Caco-2 (cell line): Measurements from ENCODE around the gene UGT1A8. TPM values are rescaled to one million over a fixed set of nuclear protein-coding genes. Genes with fewer than 3 reads are reported as not detected.

Experiments used
- BruUV-seq: library from RNA; stranded (reverse); fragments of 400-500 nt; replicated peaks from 2 replicates; lab custom pipeline; 2021; lab: Mats Ljungman, UMichigan
- CTCF ChIA-PET: fragments of 300-600 bp; sonication (Branson Sonifier 250); formaldehyde crosslinking; loops from one replicate; lab custom pipeline; 2022; ENCODE audit warnings: antibody characterized with exemption; lab: Charles Lee
- POLR2A ChIA-PET: fragments of 300-600 bp; sonication (Branson Sonifier 250); formaldehyde crosslinking; loops from one replicate; lab custom pipeline; 2022; ENCODE audit warnings: antibody characterized with exemption; lab: Charles Lee
- DNase-seq, 2 experiments: peaks; one replicate each; pipeline versions ENCODE4 v3.0.0 to v3.0.0-alpha.2; 2020 to 2022
- H3K27me3 ChIP-seq: replicated peaks from 2 replicates; pipeline ENCODE4 v1.6.0; 2011; ENCODE audit warnings: low read length; ENCODE audit not compliant: control insufficient read depth, insufficient read depth
- H3K36me3 ChIP-seq: 2 replicates; pipeline ENCODE4 v1.5.1; 2011; ENCODE audit warnings: low read length; ENCODE audit not compliant: control insufficient read depth, insufficient read depth
- H3K4me1 ChIP-seq: fragments of 250-450 bp; sonication (Bioruptor Pico); 2 replicates; pipeline ENCODE4 v1.5.1; 2020; ENCODE audit warnings: mild to moderate bottlenecking
- H3K4me3 ChIP-seq: 2 replicates; pipeline ENCODE4 v1.5.1; 2011; ENCODE audit warnings: low read depth, mild to moderate bottlenecking, control low read depth, low read length
- H3K9me3 ChIP-seq: fragments of 250-450 bp; sonication (Bioruptor Pico); 2 replicates; pipeline ENCODE4 v1.5.1; 2020; ENCODE audit warnings: mild to moderate bottlenecking, moderate library complexity
- H3K27ac Mint-ChIP-seq: one replicate; pipeline ENCODE4 v1.8.0; 2022; ENCODE audit warnings: mixed read lengths; ENCODE audit not compliant: unreplicated experiment
- H3K27me3 Mint-ChIP-seq: one replicate; pipeline ENCODE4 v1.8.0; 2022; ENCODE audit warnings: mixed read lengths; ENCODE audit not compliant: insufficient read depth, unreplicated experiment
- H3K36me3 Mint-ChIP-seq: one replicate; pipeline ENCODE4 v1.8.0; 2022; ENCODE audit warnings: mild to moderate bottlenecking, mixed read lengths; ENCODE audit not compliant: insufficient read depth, unreplicated experiment
- H3K4me1 Mint-ChIP-seq: one replicate; pipeline ENCODE4 v1.8.0; 2022; ENCODE audit warnings: low read depth, mixed read lengths; ENCODE audit not compliant: unreplicated experiment
- H3K4me3 Mint-ChIP-seq: one replicate; pipeline ENCODE4 v1.8.0; 2022; ENCODE audit warnings: mild to moderate bottlenecking, moderate library complexity, mixed read lengths; ENCODE audit not compliant: unreplicated experiment
- H3K9me3 Mint-ChIP-seq: one replicate; pipeline ENCODE4 v1.8.0; 2022; ENCODE audit warnings: mixed read lengths; ENCODE audit not compliant: unreplicated experiment
- intact Hi-C: fragments of 100-400 bp; cut with micrococcal nuclease; formaldehyde crosslinking; loops from one replicate; pipeline ENCODE4 v1.10.0; 2022; ENCODE audit not compliant: unreplicated experiment
- total RNA-seq: library from RNA; stranded (reverse); gene quantifications from 2 replicates; pipeline ENCODE4 v1.2.3, GENCODE V29; 2022
- TF ChIP-seq, protein P1 (sequence below), 2 experiments: fragments of 200-600 bp in 1 of 2; IDR thresholded peaks; 1 replicate in 1 of 2; 2 replicates in 1 of 2; pipeline versions ENCODE4 v1.5.1 to v1.8.0; 2011 to 2022; ENCODE audit warnings: antibody characterized with exemption in 1 of 2, control low read depth in 1 of 2, inconsistent platforms in 1 of 2, low read depth in 1 of 2, low read length in 1 of 2, mild to moderate bottlenecking in 1 of 2, moderate library complexity in 1 of 2; ENCODE audit not compliant: insufficient read depth in 1 of 2, severe bottlenecking in 1 of 2, unreplicated experiment in 1 of 2

Gene UGT1A8
- total RNA-seq, 1 experiment from 2014 or later: 0.50 TPM

DNA sequence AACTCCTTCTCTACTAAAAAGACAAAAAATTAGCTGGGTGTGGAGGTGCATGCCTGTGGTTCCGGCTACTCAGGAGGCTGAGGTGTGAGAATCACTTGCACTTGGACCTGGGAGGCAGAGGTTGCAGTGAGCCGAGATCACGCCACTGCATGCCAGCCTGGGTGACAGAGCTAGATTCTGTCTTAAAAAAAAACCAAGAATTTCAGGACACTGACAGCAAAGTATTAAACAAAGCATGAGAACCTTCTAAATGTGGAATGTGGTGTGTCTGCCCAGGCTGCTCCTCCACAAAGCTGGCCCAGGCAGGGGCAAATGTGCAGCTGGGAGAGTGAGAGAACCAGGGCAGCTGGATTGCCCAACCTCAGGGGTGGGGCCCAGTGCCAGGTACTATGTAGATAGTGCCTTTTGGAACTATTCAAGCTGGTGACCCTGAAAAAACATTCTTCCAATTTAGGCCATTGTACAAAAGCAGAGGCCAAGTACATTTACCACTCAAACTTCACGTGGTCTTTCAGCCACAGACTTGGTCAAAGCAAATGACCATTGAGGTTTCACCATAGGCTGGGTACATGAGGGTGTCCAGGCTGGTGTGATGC is 88.6 kb downstream of the UGT1A8 start:
- Mint-ChIP-seq H3K4me1 (peaks cover 37% of the 10 kb centered on the region), H3K27me3 (no peaks in the 10 kb centered on the region), H3K27ac (no peak overlapping the region), H3K9me3 (peaks cover 10% of the 10 kb centered on the region), H3K4me3 (no peak overlapping the region), H3K36me3 (peaks cover 7% of the 10 kb centered on the region)
- H3K36me3 ChIP-seq: no peaks in the 10 kb centered on the region
- no peak for DNase-seq
- H3K9me3 ChIP-seq: no peaks in the 10 kb centered on the region
- no peak overlapping the region for H3K4me3 ChIP-seq
- TF ChIP-seq, protein P1, sequence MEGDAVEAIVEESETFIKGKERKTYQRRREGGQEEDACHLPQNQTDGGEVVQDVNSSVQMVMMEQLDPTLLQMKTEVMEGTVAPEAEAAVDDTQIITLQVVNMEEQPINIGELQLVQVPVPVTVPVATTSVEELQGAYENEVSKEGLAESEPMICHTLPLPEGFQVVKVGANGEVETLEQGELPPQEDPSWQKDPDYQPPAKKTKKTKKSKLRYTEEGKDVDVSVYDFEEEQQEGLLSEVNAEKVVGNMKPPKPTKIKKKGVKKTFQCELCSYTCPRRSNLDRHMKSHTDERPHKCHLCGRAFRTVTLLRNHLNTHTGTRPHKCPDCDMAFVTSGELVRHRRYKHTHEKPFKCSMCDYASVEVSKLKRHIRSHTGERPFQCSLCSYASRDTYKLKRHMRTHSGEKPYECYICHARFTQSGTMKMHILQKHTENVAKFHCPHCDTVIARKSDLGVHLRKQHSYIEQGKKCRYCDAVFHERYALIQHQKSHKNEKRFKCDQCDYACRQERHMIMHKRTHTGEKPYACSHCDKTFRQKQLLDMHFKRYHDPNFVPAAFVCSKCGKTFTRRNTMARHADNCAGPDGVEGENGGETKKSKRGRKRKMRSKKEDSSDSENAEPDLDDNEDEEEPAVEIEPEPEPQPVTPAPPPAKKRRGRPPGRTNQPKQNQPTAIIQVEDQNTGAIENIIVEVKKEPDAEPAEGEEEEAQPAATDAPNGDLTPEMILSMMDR (IDR thresholded peaks at IDR 0.05; ENCODE audit: insufficient read depth in 1 of 2, low read depth in 1 of 2, low read length in 1 of 2, severe bottlenecking in 1 of 2, unreplicated experiment in 1 of 2): no peak
- intact Hi-C loops: no loop called here
- POLR2A ChIA-PET: no interaction called here
- no TSS peak for BruUV-seq
- CTCF ChIA-PET: no interaction called here
- peaks cover 43% of the 10 kb centered on the region for H3K4me1 ChIP-seq
- no peaks in the 10 kb centered on the region for H3K27me3 ChIP-seq

DNA sequence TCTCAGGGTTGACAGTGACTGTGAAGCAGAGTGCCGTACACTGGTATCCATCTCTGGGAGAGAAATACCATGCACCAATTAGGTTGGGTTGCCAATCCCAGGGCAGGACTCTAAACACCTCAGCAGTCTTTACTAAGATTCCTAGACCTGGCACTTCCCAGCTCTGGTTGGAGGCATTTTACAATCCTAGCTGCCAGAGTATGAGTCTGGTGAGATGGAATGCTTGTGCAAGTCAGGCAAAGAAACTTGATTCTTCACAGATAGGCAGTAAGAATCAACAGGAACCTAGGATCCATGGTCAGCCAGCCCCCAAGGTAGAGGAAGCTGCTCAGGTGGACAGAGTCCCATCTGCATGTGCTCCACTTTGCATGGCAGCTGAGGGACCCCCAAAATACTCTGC is 89.3 kb downstream of the UGT1A8 start:
- Mint-ChIP-seq H3K9me3 (peaks cover 10% of the 10 kb centered on the region), H3K4me3 (no peak overlapping the region), H3K27ac (no peak overlapping the region), H3K36me3 (peaks cover 12% of the 10 kb centered on the region), H3K4me1 (peaks cover 33% of the 10 kb centered on the region), H3K27me3 (no peaks in the 10 kb centered on the region)
- no peaks in the 10 kb centered on the region for H3K27me3 ChIP-seq
- H3K9me3 ChIP-seq: no peaks in the 10 kb centered on the region
- ChIA-PET POLR2A (no interaction called here), CTCF (no interaction called here)
- BruUV-seq: no TSS peak
- H3K4me3 ChIP-seq: no peak overlapping the region
- H3K4me1 ChIP-seq: peaks cover 41% of the 10 kb centered on the region
- intact Hi-C loops: no loop called here
- no peaks in the 10 kb centered on the region for H3K36me3 ChIP-seq
- TF ChIP-seq, protein P1 (IDR thresholded peaks at IDR 0.05; ENCODE audit: insufficient read depth in 1 of 2, low read depth in 1 of 2, low read length in 1 of 2, severe bottlenecking in 1 of 2, unreplicated experiment in 1 of 2): no peak
- DNase-seq: no peak

GRCh38 chr2:233707940-233708644 is 90.7 kb downstream of the UGT1A8 start:
- H3K9me3 ChIP-seq: no peaks in the 10 kb centered on the region
- H3K4me3 ChIP-seq: no peak overlapping the region
- TF ChIP-seq, protein P1 (IDR thresholded peaks at IDR 0.05; ENCODE audit: insufficient read depth in 1 of 2, low read depth in 1 of 2, low read length in 1 of 2, severe bottlenecking in 1 of 2, unreplicated experiment in 1 of 2): no peak
- H3K9me3 Mint-ChIP-seq: peaks cover 10% of the 10 kb centered on the region
- intact Hi-C loops: no loop called here
- H3K27ac Mint-ChIP-seq: no peak overlapping the region
- ChIA-PET POLR2A (no interaction called here), CTCF (no interaction called here)
- H3K4me1 ChIP-seq: peaks cover 31% of the 10 kb centered on the region
- no peak overlapping the region for H3K4me3 Mint-ChIP-seq
- peaks cover 23% of the 10 kb centered on the region for H3K4me1 Mint-ChIP-seq
- DNase-seq: no peak
- no peaks in the 10 kb centered on the region for H3K27me3 ChIP-seq
- no peaks in the 10 kb centered on the region for H3K36me3 ChIP-seq
- BruUV-seq: no TSS peak
- H3K27me3 Mint-ChIP-seq: no peaks in the 10 kb centered on the region
- H3K36me3 Mint-ChIP-seq: peaks cover 12% of the 10 kb centered on the region
